Type B pancreatic cell (in vitro differentiated cells): ENCODE results near the gene EZR. TPM values are rescaled to one million over a fixed set of nuclear protein-coding genes. Genes with fewer than 3 reads are reported as not detected.
A peak's percentile ranks its signal among the peaks of the same experiment; 100 is the strongest.

Source experiments
- DNase-seq: peaks from one replicate; pipeline ENCODE4 v3.0.0; 2021; ENCODE audit warnings: mixed read lengths; ENCODE audit not compliant: unreplicated experiment; ENCODE audit errors: extremely low spot score
- H3K27ac Mint-ChIP-seq: 2 replicates; pipeline ENCODE4 v1.8.0; 2021; ENCODE audit warnings: mild to moderate bottlenecking, mixed read lengths
- H3K27me3 Mint-ChIP-seq: 2 replicates; pipeline ENCODE4 v1.8.0; 2021; ENCODE audit warnings: mixed read lengths
- H3K36me3 Mint-ChIP-seq: 2 replicates; pipeline ENCODE4 v1.8.0; 2021; ENCODE audit warnings: mixed read lengths
- H3K4me1 Mint-ChIP-seq: one replicate; pipeline ENCODE4 v1.8.0; 2021; ENCODE audit warnings: mixed read lengths; ENCODE audit not compliant: unreplicated experiment
- H3K4me3 Mint-ChIP-seq: 2 replicates; pipeline ENCODE4 v1.8.0; 2021; ENCODE audit warnings: mild to moderate bottlenecking, mixed read lengths
- H3K9me3 Mint-ChIP-seq: 2 replicates; pipeline ENCODE4 v1.8.0; 2021; ENCODE audit warnings: mixed read lengths
- CTCF ChIP-seq: fragments of 200-600 bp; sonication (generic); conservative IDR thresholded peaks from 2 replicates; pipeline ENCODE4 v1.5.0; 2021; ENCODE audit warnings: antibody characterized with exemption, mild to moderate bottlenecking
- microRNA-seq: library from miRNA; unstranded; fragments of <30 nt; microRNA quantifications from one replicate; pipeline ENCODE4, GENCODE V29; 2020
- total RNA-seq: library from RNA; stranded (reverse); gene quantifications from 2 replicates; pipeline ENCODE4 v1.2.1, GENCODE V29; 2021; ENCODE audit warnings: low replicate concordance

EZR gene
- total RNA-seq, 1 donor from 2014 or later: 166 TPM

DNA sequence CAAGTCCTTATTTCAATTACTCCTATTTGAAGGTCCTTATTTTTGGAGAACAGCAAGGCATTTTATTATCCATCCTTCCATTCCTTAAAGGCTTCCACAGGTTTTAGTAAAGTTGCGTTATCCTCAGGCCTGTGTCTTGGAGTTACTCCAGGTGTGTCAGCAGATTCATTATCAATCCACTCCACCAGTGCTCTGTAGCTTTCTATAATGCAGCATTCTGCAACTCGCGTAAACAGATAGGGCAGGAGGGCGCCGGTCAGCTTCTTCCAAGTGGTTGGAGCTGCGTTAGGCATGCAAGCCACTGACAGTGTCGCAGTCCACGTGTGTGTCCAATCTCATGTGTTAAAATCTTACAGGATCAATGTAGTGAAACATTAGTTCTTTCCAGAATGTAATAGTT lies 93.5 kb downstream of the EZR start:
- no peaks in the 10 kb centered on the region for H3K4me1 Mint-ChIP-seq
- peaks cover 6% of the 10 kb centered on the region for H3K36me3 Mint-ChIP-seq
- peak overlapping the region; percentile 20 for H3K27ac Mint-ChIP-seq
- no peak for TF ChIP-seq CTCF
- no peaks in the 10 kb centered on the region for H3K9me3 Mint-ChIP-seq
- DNase-seq: no peak
- H3K27me3 Mint-ChIP-seq: no peaks in the 10 kb centered on the region
- no peak overlapping the region for H3K4me3 Mint-ChIP-seq

DNA sequence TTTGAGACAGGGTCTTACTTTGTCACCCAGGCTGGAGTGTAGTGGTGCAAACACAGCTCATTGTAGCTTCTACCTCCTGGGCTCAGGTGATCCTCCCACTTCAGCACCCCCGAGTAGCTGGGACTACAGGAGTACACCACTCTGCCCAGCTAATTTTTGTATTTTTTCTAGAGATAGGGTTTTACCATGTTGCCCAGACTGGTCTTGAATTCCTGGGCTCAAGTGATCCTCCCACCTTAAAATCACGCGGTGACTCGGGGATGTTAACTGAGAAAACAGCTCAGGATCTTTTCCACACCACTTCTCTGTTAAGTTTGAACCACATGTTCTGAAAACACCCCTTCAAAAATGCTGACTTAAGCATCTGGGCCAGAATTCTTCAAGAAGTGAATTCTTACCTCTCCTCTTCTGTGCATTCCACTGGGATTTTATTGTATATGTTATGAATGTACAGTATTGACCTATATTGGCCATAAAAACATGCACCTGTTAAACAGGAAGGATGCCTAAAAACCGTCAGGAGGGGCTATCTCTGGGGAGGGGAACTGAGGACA lies 96.9 kb downstream of the EZR start:
- Mint-ChIP-seq H3K9me3 (no peaks in the 10 kb centered on the region), H3K4me3 (no peak overlapping the region), H3K4me1 (no peaks in the 10 kb centered on the region), H3K27ac (no peak overlapping the region), H3K36me3 (no peaks in the 10 kb centered on the region), H3K27me3 (no peaks in the 10 kb centered on the region)
- DNase-seq: no peak
- no peak for TF ChIP-seq CTCF

DNA sequence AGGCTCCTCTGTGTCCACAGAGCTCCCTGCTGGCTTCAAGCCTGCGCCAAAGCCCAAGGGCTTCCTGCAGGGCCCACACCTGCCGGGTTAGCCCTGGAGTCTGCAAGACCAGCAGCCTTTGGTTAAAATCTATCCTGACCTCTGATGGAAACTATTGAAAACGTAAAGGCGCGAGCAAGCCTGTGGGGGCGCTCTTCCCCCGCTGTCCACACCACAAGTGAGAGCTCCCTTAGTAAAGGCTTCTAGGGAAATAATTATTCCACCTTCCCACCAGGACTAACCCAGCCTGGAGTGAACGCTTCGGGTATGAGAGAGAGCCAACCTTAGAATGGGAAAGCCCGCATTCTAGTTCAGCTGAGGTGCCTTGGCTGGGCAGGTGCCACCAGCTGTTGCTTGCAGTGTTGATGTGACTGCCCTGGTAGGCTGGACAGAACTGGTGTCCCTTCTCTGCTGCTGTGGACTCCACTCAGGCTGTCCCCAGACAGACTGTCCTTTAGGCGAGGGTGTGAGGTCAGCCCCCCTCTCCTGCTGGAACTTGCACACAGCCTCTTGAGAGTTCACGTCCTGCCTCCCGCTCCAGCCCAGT lies 100.6 kb downstream of the EZR start:
- Mint-ChIP-seq H3K4me1 (peaks cover 5% of the 10 kb centered on the region), H3K27me3 (no peaks in the 10 kb centered on the region), H3K4me3 (no peak overlapping the region), H3K36me3 (peaks cover 6% of the 10 kb centered on the region), H3K9me3 (no peaks in the 10 kb centered on the region), H3K27ac (no peak overlapping the region)
- no peak for DNase-seq
- peak; percentile 78 for TF ChIP-seq CTCF

GRCh38 chr6:158717341-158718330 lies 101.5 kb downstream of the EZR start:
- Mint-ChIP-seq H3K36me3 (peaks cover 6% of the 10 kb centered on the region), H3K4me1 (peaks cover 5% of the 10 kb centered on the region), H3K27me3 (no peaks in the 10 kb centered on the region), H3K9me3 (no peaks in the 10 kb centered on the region), H3K4me3 (no peak overlapping the region), H3K27ac (no peak overlapping the region)
- no peak for TF ChIP-seq CTCF
- DNase-seq: no peak

Small RNAs within 50 kb of the gene (microRNA-seq; reads per million reads assigned to microRNA genes)
- 1.4 reads per million for gene MIR3918

Other genes with a start within 250 kb of the EZR start
- gene DYNLT1, start 174.6 kb downstream of the EZR start, total RNA-seq: 138 and 149 TPM in 2 replicates
- 2.2 and 2.8 TPM in 2 replicates for gene SYTL3, start 169.3 kb downstream of the EZR start, total RNA-seq
- 9.7 and 11.8 TPM in 2 replicates for gene RSPH3, start 180.8 kb upstream of the EZR start, total RNA-seq
- gene TAGAP, start 225.6 kb upstream of the EZR start, total RNA-seq: 0.22 and 0.43 TPM in 2 replicates